Activated T-cell treated with anti-CD3 and anti-CD28 coated beads for 1 hour (primary cell): Measurements from ENCODE around the gene ESRRA.

Experiments
- DNase-seq: peaks from one replicate; pipeline ENCODE4 v3.0.0-alpha.2; 2020; ENCODE audit warnings: low read depth

Gene ESRRA

DNA sequence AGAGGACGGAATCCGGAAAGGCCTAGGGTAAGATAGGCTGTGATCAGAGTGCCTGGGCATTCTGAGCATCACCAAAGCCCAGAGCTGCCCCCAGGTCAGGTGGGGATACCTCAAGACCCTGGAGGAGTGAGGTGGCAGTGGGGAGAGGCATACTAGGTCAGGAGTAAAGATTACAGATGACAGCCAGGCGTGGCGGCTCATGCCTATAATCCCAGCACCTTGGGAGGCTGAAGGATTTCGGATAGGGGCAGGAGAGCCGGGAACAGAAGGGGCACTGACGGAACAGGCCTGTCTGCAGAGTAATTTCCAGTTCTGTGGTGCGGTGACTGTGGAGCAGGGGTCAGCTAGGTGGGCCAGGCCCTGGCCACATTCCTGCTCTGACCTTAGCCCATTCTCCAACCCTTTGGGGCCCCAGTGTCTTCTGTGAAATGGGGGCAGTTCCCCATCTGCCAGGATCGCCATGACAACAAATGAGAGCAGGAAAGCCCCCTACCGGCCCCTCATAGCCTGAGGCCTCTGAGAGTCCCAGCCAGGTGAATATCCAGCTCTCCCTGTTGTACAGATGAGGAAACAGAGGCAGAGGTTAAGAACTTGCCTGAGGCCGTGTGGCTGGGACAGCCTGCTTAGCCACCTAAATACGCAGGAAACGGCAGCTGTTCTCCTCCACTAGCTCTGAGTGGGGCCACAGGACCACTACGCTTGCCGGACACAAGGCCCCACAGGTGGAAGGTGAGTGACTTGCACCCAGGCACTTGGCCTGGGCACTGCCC is 30.1 kb upstream of the ESRRA start:
- no peak for DNase-seq

DNA sequence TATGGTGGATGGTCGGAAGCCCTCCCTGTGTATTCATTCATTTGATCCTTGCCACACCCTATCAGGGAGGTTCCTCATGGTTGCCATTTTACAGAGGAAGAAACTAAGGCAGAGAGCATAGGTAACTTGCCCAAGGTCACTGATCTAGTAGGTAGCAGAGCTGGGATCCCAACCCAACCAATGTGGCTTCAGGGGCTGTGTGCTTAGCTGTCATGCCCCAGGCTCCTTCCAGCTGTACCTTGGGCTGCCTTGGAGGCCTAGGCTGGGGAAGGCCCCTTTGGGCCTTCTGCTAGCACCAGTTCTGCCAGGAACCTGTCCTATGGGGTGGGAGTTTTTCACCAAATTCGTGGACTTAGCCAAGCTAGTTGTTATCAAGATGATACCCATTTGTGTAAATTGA is 29.5 kb upstream of the ESRRA start:
- no peak for DNase-seq

DNA sequence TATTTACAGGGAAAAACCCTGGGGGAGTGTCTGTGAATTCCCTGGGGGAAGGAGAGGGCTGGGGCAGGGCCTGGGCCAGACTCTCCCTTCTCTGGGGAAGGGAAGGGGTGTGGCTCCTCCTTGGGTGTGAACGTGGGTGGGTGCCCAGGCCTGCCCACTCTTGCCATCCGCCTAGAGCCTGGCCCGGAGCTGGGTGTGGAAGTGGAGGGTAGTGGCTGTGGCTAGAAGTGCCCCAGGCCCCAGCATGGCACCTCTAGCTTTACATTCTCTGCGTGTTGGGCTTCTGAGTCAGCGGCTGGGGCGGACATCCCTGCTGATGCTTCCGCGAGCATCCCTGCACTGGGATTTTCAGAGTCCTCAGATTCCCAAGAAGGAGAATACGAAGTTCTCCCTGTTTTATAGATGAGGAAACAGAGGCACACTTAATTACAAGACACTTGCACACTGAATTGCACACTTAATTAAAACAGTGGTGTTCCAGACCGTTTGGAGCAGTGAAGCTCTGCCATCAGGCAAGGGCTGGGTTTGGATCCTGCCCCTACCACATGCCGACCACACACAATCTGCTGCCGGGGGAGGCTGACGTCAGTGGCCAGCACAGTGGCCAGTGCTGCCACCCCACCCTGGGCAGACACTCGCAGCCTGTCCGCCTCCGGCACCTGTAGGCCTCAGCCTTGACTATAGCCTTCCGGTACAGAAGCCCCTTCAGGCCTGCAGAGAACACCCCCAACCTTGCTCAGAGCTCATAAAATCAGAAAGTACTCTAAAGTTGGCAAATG is 28.5 kb upstream of the ESRRA start:
- DNase-seq = no peak

DNA sequence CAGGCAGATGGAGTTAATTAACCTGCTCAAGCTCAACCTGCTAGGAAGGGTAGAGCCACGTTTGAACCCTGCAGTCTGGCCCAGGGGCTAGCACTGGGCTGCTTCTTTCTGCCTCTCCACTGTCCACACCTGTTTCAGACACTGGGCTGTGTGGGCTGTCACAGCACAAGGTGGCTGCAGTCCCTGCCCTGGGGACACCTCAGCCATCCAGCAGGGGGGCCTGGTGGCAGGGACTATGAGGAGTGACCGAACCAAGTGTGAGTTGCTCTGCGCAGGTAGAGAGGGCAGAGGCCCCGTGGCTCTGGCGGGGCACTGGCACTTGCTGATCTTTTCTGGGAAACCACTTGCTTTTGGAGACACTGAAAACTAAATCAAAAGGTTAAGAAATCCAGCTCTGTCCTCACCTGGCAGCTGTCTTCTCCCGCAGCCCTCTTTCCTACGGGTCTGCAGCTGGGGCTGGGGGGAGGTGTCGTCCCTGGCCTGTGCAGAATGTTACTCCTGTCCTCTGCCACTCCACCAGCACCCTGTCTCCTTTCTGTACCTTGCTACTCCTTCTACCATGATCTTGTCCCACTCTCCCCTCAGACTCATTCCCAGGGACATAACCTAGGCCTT is 26.6 kb upstream of the ESRRA start:
- DNase-seq = no peak

GRCh38 chr11:64281957-64282770 is 23.2 kb upstream of the ESRRA start:
- DNase-seq = no peak

DNA sequence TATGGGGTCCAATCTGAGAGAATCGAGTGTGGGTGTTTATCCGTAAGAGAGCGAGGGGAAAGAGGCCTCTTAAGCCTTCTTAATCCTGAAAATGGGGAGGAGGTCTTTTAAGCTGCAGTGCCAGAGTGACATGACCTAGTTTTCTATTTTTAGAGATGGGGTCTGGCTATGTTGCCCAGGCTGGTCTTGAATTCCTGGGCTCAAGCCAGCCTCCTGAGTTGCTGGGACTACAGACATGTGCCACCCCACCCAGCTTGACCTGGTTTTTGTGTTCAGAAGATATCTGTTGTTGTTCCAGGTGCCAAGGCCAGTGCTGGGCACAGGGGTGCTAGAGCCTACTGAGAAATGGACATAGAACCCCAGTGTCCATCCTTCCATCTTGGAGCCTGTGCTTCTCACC is 22.2 kb upstream of the ESRRA start:
- DNase-seq = no peak

GRCh38 chr11:64284048-64284961 is 21.0 kb upstream of the ESRRA start, which contains the start of gene BAD:
BAD (minus strand) TSS chr11:64284665; CDS start chr11:64284368, 297 bp downstream.
- peak; percentile 86 for DNase-seq

GRCh38 chr11:64284962-64285884 is 20.1 kb upstream of the ESRRA start, which contains the start of gene GPR137:
GPR137 (plus strand) TSS chr11:64285848; CDS start chr11:64286525, 677 bp downstream.
- peak; percentile 89 for DNase-seq

- no peak for DNase-seq
Observed at GRCh38 chr11:64285885-64286800, 19.2 kb upstream of the ESRRA start.

DNA sequence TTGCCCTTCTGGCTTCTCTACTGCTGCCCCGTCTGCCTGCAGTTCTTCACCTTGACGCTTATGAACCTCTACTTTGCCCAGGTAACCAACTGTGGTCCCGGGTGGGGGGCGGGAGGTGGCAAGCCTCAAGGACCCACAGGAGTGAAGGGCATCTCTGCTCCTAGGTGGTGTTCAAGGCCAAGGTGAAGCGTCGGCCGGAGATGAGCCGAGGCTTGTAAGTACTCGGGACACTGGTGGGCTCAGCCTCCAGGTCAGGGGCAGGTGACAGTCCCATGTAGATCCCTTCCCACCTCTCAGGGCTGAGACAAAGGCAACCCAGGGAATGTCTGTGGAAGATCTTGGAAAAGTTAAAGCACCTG is 18.5 kb upstream of the ESRRA start:
- no peak for DNase-seq

GRCh38 chr11:64287676-64288352 is 17.5 kb upstream of the ESRRA start:
- no peak for DNase-seq

GRCh38 chr11:64288353-64288750 is 17.0 kb upstream of the ESRRA start:
- no peak for DNase-seq

DNA sequence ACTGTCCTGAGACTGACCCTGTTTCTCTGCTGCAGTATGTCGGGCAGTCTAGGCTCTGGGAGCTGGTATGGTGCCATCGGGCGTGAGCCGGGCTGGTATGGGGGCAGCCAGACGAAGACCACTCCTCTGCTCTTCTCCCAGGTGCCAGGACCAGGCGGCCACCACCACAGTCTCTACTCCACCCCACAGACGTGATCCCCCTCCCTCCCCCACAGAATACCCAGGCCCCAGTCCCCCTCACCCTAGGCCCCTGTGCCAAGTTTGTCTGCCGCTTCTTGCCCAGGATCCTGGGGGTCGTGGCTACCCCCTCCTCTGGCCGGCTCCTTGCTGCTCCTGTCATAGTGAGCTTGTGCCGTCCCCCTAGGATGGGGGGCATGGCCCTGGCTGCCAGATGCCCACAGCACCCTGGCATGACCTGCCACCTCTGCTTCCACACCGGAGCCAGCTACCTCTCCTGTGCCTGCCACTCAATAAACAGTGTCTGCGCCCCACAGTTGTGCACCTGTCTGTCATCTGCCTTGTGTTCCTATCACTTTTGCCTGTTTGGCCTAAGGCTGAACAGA is 16.2 kb upstream of the ESRRA start:
- no peak for DNase-seq

DNA sequence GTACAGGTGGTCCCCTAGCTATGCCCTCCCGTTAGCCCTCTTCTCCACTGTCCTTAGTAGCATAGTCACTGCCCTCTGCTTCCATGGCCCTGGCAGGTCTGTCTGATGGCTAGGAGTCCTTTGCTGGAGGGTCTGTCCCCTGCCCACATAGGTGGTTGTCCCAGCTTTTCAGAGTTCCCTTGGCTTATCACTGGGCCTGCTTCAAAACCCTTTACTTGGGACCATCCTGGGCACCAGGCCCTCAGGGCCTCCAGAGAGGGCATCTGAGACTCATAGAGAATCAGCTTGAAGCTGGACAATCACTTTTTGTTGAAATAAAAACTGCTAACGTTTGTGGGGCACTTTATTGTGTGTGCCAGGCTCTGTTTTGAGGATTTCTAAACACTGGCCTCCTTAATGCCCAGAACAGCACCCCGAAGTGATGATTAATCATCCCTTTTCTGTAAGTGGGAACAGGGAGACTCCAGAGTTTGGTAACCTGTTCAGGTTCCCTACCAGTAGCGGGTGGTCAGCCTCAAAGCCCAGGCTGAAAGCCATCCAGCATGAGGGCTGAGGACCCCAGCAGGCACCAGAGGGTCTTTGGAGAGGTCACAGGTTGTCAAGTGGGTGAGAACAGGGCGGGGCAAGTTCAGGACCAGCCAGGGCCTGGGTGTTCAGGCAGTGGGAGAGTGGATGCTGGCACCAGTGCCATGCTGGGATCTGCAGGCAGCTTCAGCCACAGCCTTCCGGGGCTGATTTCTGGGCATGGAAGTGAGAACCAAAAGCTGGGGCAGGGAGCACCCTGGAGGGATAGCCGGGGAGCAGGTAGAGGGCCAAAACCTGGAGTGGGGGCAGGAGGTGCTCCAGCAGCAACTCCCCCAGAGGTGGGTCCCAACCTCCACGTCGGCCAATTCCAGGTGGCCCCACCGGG is 14.7 kb upstream of the ESRRA start:
- DNase-seq = no peak

- no peak for DNase-seq
Observed at GRCh38 chr11:64291262-64291751, 14.0 kb upstream of the ESRRA start, which contains the start of gene KCNK4. KCNK4 (plus strand) TSS chr11:64291302; CDS start chr11:64293019, 1,717 bp downstream.

GRCh38 chr11:64291752-64292459 is 13.4 kb upstream of the ESRRA start:
- DNase-seq = no peak
